Left ventricle myocardium superior (tissue), 1 donor: ENCODE results near the gene CST3. TPM values are rescaled to one million over a fixed set of nuclear protein-coding genes. Genes with fewer than 3 reads are reported as not detected.
"Not testable (repeated sequence)": the region's sequence is repeated elsewhere in the genome, so short reads cannot be mapped to it uniquely, and the experiment has no call there.

ENCODE experiments used
- ATAC-seq: fragments of 200-7000 bp; cut with Tn5 transposase; one replicate; pipeline ENCODE4 v1.9.1; 2020; ENCODE audit warnings: mild to moderate bottlenecking, moderate library complexity
- DNase-seq: peaks from one replicate; pipeline ENCODE4 v3.0.0-alpha.2; 2020
- intact Hi-C: fragments of 100-400 bp; cut with micrococcal nuclease; formaldehyde crosslinking; loops from one replicate; pipeline ENCODE4 v1.11.0; 2022
- total RNA-seq: library from RNA; stranded (reverse); fragmentation: NEBNext Ultra II Directional; extraction: Animal tissue kit (Norgen Biotek cat#: 25700); gene quantifications from one replicate; pipeline ENCODE4 v1.2.1, GENCODE V29; 2021
- donor health status: DM: no; HTN: yes; CAD: no; lungs with severe emphysema.

Gene CST3
- total RNA-seq, 1 donor from 2014 or later: 887 TPM

- no peak for DNase-seq
- intact Hi-C loops: no loop called here
Measured at GRCh38 chr20:23647346-23647745, 9.6 kb upstream of the CST3 start.

GRCh38 chr20:23646106-23646873, 8.5 kb upstream of the CST3 start:
- ATAC-seq (no peak), DNase-seq (no peak)
- intact Hi-C loops: no loop called here

More at GRCh38 chr20:23647346-23647745, 9.6 kb upstream of the CST3 start:
- ATAC-seq: no peak

DNA sequence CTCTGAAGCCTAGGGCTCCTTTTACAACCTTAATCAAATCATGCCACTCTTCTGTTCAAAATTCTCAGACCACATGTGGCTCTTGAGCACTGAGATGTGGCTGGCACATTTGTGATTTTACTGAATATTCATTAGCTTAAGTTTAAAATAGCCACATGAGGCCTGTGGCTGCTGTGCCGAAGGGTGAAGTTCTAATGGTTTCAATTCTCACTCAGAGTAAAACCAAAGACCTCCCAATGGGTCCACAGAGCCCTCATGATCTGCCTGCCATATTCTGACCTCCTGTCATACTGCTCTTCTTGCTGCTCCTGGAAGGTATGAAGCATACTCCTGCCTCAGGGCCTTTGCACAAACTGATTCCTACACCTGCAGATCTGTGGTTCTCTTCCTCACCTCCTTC, 7.8 kb upstream of the CST3 start:
- DNase-seq (no peak), ATAC-seq (no peak)
- intact Hi-C loops: no loop called here

GRCh38 chr20:23644164-23644563, 6.4 kb upstream of the CST3 start:
- ATAC-seq (no peak), DNase-seq (no peak)
- intact Hi-C loops: no loop called here

DNA sequence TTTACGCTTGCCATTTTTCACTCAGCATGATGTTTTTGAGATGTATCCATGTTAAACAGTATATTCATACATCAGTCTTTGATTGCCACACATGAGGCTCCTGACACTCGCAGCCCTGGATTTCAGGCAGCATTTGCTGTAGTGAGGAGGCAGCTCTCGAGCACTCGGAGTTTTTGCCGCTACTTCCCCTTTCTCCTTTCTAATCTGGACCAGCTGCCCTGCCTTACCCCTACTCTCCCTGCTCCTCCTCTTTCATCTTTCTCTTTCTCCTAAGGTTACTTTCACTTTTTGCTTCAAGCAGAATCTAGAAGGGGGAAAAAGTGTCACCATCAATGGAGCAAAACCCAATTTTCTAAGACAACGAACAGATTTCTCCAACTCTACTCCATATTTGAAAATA, 5.9 kb upstream of the CST3 start:
- intact Hi-C loops: no loop called here
- no peak for DNase-seq
- no peak for ATAC-seq

GRCh38 chr20:23641936-23642751, 4.4 kb upstream of the CST3 start:
- DNase-seq: peak; percentile 53
- intact Hi-C loops: no loop called here
- ATAC-seq: peak; percentile 4

GRCh38 chr20:23640671-23641667, 3.2 kb upstream of the CST3 start:
- DNase-seq (no peak), ATAC-seq (no peak)
- intact Hi-C loops: no loop called here

- DNase-seq (no peak), ATAC-seq (no peak)
- intact Hi-C loops: no loop called here
Measured at GRCh38 chr20:23640018-23640601, 2.4 kb upstream of the CST3 start.

GRCh38 chr20:23639490-23639958, 1.8 kb upstream of the CST3 start:
- ATAC-seq (no peak), DNase-seq (no peak)
- intact Hi-C loops: no loop called here

DNA sequence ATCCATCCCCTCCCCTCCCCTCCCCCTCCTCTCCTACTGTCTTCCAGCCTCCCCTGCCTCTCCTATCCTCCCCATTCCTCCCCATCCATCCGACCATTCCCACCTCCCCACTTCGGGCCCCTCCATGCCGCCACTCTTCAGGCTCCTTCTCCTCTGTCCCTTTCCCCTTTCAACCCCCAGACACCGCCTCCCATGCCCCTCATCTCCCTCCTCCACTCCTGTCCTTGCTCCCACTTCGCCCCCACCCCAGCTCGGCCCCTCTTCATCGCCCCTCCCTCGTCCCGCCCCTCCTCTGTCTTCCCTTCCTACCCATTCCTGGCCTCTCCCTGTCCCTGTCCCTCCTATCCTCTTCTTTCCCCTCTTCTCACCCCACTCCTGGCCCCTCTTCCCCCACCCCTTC, 554 bp upstream of the CST3 start:
- intact Hi-C loops: no loop called here
- no peak for DNase-seq
- no peak for ATAC-seq

DNA sequence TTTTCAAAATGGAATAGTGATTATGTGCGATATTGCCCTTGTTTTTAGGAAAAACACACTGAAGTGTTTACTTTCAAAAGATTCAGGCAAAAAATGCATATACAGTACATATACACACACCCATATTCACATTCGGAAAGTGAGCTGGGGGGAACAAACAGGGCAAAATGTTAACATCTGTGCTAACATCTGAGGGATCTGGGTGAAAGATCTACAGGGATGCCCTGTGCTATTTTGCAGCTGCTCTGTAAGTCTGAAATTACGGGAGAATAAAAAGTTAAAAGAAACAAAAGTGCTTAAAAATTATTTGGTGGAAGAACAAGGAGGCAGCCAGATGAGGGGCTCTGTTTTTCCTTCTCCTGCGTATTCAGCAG, 860 bp downstream of the CST3 start:
- DNase-seq: no peak
- ATAC-seq: no peak
- intact Hi-C loops: no loop called here

GRCh38 chr20:23636182-23636907, 1.4 kb downstream of the CST3 start:
- intact Hi-C loops: no loop called here
- DNase-seq (no peak), ATAC-seq (no peak)

- intact Hi-C loops, DNase-seq, ATAC-seq: not testable (repeated sequence)
Measured at GRCh38 chr20:23635768-23636090, 2.0 kb downstream of the CST3 start.

- intact Hi-C loops: no loop called here
- peak; percentile 79 for DNase-seq
Measured at GRCh38 chr20:23634985-23635767, 2.6 kb downstream of the CST3 start.

GRCh38 chr20:23634044-23634801, 3.5 kb downstream of the CST3 start:
- intact Hi-C loops: no loop called here
- peak; percentile 51 for DNase-seq
- no peak for ATAC-seq

More at GRCh38 chr20:23634985-23635767, 2.6 kb downstream of the CST3 start:
- peak; percentile 53 for ATAC-seq

- intact Hi-C loops: no loop called here
- ATAC-seq (no peak), DNase-seq (no peak)
Measured at GRCh38 chr20:23632711-23633573, 4.8 kb downstream of the CST3 start.
